Stimulated activated CD8-positive, alpha-beta memory T cell treated with anti-CD3 and anti-CD28 coated beads, Interleukin-7, amount 100 ng/mL, for 24 hours (primary cell): ENCODE measurements around the gene LMF1.

ENCODE experiments used
- DNase-seq: peaks from one replicate; pipeline ENCODE4 v3.0.0-alpha.2; 2020; ENCODE audit warnings: low read depth

LMF1 gene

GRCh38 chr16:984736-985636 lies 14.2 kb upstream of the LMF1 start:
- no peak for DNase-seq

GRCh38 chr16:984121-984694 lies 13.4 kb upstream of the LMF1 start:
- DNase-seq, result no peak

- DNase-seq, result no peak
Observed at GRCh38 chr16:983044-984030, 12.6 kb upstream of the LMF1 start.

- no peak for DNase-seq
Observed at GRCh38 chr16:982145-983043, 11.6 kb upstream of the LMF1 start.

GRCh38 chr16:981695-982144 lies 10.9 kb upstream of the LMF1 start, which contains the start of gene SOX8:
Gene SOX8, plus strand, starts transcription at chr16:981770. Its CDS starts 153 bp downstream, at chr16:981923.
- DNase-seq, result no peak

- DNase-seq, result no peak
Observed at GRCh38 chr16:980595-980854, 9.7 kb upstream of the LMF1 start.

GRCh38 chr16:979859-980594 lies 9.2 kb upstream of the LMF1 start:
- DNase-seq, result no peak

- DNase-seq, result no peak
Observed at GRCh38 chr16:979147-979546, 8.4 kb upstream of the LMF1 start.

GRCh38 chr16:978403-978802 lies 7.6 kb upstream of the LMF1 start:
- DNase-seq, result no peak

GRCh38 chr16:977896-978295 lies 7.1 kb upstream of the LMF1 start:
- DNase-seq, result no peak

- DNase-seq, result no peak
Observed at GRCh38 chr16:977081-977701, 6.4 kb upstream of the LMF1 start.

- DNase-seq, result no peak
Observed at GRCh38 chr16:976389-976931, 5.7 kb upstream of the LMF1 start.

GRCh38 chr16:975291-975690 lies 4.5 kb upstream of the LMF1 start:
- no peak for DNase-seq

GRCh38 chr16:974611-975261 lies 4.0 kb upstream of the LMF1 start:
- no peak for DNase-seq

GRCh38 chr16:974001-974601 lies 3.3 kb upstream of the LMF1 start:
- no peak for DNase-seq

GRCh38 chr16:973366-973765 lies 2.6 kb upstream of the LMF1 start:
- no peak for DNase-seq

GRCh38 chr16:972316-973002 lies 1.7 kb upstream of the LMF1 start:
- no peak for DNase-seq

- DNase-seq, result no peak
Observed at GRCh38 chr16:971981-972315, 1.2 kb upstream of the LMF1 start.

GRCh38 chr16:971582-971905 lies 760 bp upstream of the LMF1 start:
- no peak for DNase-seq
